D721Med (cell line): ENCODE measurements around the gene LSG1.

Source experiments
- DNase-seq: peaks from one replicate; pipeline ENCODE4 v3.0.0; 2011; ENCODE audit warnings: low spot score; ENCODE audit not compliant: insufficient read length
- FAIRE-seq: peaks from 2 replicates; lab custom pipeline; 2011; peaks lifted over from hg19 to GRCh38; lab: Jason Lieb, UNC
- CTCF ChIP-seq: IDR thresholded peaks from 2 replicates; pipeline ENCODE4 v1.5.1; 2012; ENCODE audit warnings: mild to moderate bottlenecking, control low read depth; ENCODE audit not compliant: insufficient read depth; ENCODE audit errors: missing control alignments

LSG1 gene

DNA sequence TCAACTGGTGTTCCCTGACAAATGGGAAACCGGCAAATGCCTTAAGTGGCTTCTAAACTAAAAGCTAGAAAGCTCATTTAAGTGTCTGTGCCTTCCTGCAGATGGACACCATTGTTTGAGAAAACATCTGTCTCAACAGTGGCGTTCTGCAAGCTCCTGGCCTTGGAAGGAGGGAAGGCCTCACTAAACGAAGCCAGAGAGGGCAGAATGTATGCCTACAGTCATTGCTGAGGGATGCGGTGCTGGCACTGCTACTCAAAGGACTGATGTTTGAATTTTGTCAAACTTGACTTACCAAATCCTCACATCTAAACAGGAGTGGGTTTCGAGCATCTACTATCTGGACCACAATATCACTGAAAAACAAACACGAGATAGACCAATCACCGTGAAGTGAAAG is 12.2 kb downstream of the LSG1 start:
- DNase-seq = no peak
- FAIRE-seq = no peak
- no peak for TF ChIP-seq CTCF

DNA sequence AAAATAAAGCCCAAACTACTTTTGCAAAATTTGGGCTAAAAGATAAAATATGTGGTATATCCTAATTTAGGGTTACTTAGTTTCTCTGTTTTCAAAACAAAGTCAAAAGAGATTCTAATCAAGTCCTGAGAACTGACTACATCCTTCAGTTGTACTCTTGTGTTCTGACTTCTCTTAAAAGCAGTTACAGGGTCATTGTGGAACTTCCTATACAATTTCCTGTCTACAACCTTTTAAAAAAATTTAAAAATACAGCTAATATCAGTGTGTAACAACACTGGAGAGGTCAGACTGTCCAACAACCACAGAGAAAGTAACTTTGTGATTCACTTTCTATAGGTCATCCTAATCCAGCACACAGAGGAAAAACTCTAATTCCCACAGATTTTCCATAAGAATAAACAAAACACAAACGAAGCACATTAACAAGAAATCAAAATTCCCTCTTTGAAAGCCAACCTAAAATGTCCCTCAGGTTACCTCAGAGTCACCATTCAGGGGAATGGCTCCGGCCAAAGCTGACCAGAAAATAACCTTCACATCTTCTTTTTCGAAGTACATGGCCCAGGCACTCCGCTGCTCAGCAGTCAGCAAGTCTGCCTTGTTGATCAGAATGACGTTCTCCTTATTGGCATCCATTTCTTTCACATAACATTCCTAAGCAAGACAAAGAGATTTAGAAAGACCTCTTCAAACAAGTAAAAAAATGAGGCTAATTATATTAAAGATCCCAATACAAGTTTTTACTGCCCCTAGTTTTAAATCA is 13.3 kb downstream of the LSG1 start:
- no peak for TF ChIP-seq CTCF
- FAIRE-seq (no peak), DNase-seq (no peak)

- no peak for DNase-seq
Observed at GRCh38 chr3:194657439-194657838, 14.6 kb downstream of the LSG1 start.

DNA sequence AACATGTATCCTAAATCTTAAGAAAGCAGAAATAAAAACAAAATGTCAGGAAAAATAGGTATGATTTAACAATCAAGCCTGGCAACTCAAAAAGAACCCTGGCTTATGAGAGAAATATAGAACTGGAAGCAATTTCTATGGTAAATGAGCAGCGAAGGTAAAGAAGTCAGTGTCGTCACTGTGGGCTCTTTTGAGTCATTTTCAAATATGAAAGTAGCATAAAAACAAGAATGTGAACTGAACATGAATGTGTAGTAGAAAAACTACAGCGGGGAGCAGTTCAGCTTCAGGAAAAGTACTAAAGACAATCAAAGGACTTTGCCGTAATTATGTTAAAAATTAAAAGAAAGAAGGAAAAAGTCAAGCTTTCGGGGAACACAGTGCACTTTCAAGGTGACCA is 17.5 kb downstream of the LSG1 start:
- DNase-seq (no peak), FAIRE-seq (no peak)
- no peak for TF ChIP-seq CTCF

More at GRCh38 chr3:194657439-194657838, 14.6 kb downstream of the LSG1 start:
- FAIRE-seq = no peak
- no peak for TF ChIP-seq CTCF

DNA sequence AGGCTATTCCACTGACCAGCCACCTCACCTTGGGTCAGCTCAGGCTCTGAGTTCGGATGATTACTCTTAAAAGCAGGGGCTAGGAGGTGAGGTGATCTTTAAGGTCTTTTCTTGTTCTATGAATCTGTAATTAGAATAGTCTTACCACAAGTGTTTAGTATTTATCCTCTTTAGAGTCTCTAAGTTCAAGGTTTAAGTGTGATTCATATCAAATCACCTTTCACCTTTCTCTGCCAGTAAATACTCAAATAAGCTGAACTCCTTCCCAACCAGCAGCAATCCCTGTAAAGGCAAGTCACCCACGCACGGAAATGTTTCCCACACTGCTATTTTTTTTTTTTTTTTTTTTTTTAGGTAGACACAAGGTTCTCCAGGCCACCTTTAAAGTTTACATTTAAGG is 24.2 kb downstream of the LSG1 start:
- FAIRE-seq = no peak
- TF ChIP-seq CTCF = no peak
- DNase-seq = no peak

DNA sequence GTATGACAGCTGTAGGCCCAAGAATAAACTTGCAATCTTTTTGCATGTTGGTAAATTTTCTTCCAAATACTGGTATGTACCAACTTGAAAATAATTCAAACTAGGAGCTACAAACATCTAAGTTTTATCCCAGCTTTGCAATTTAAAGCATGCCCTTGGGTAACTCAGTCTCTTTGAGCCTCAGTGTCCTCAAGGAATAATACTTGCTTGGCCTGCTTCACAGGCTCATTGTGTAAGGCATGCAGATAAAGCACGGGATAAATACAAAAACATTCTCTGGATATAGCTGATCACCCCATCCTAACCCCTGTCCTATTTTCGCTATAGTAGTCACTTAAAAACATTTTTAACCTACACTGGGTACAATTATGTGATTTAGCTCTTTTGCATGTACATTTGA is 29.2 kb downstream of the LSG1 start:
- no peak for FAIRE-seq
- DNase-seq = no peak
- TF ChIP-seq CTCF = no peak

GRCh38 chr3:194640829-194641228 is 31.2 kb downstream of the LSG1 start:
- TF ChIP-seq CTCF = peak; percentile 12
- no peak for FAIRE-seq

More at GRCh38 chr3:194640829-194641228, 31.2 kb downstream of the LSG1 start:
- no peak for DNase-seq
